Fibroblast of pulmonary artery (primary cell): ENCODE measurements around the gene PHC2.

Source experiments
- DNase-seq: peaks from one replicate; pipeline ENCODE4 v3.0.0-alpha.2; 2010; ENCODE audit warnings: low read depth
- H3K4me3 ChIP-seq: replicated peaks from 2 replicates; pipeline ENCODE4 v1.5.1; 2011; ENCODE audit warnings: low read depth, mild to moderate bottlenecking, control low read depth, low read length, moderate library complexity
- TF ChIP-seq, protein P1 (sequence below): IDR thresholded peaks from 2 replicates; pipeline ENCODE4 v1.5.1; 2011; ENCODE audit warnings: mild to moderate bottlenecking, control low read depth, low read length, inconsistent platforms; ENCODE audit errors: missing control alignments

Gene PHC2

DNA sequence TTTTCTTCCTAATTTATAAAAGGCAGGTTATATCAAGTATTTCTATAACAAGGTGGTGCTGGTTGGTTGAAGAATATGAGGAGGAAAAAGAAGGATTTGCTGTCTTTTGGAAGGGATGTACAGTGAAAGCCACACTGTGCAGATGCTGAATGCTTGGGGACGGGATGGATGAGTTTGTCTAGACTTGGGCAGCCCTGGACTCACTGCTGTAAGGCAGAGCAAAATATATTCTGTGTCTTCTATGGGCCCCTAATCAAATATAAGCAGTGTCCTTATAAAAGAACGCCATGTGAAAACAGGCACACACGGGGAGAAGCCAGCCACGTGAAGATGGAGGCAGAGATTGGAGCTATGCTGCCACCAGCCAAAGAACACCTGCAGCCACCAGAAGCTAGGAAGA lies 47.4 kb downstream of the PHC2 start:
- no peak for DNase-seq
- TF ChIP-seq, protein P1, sequence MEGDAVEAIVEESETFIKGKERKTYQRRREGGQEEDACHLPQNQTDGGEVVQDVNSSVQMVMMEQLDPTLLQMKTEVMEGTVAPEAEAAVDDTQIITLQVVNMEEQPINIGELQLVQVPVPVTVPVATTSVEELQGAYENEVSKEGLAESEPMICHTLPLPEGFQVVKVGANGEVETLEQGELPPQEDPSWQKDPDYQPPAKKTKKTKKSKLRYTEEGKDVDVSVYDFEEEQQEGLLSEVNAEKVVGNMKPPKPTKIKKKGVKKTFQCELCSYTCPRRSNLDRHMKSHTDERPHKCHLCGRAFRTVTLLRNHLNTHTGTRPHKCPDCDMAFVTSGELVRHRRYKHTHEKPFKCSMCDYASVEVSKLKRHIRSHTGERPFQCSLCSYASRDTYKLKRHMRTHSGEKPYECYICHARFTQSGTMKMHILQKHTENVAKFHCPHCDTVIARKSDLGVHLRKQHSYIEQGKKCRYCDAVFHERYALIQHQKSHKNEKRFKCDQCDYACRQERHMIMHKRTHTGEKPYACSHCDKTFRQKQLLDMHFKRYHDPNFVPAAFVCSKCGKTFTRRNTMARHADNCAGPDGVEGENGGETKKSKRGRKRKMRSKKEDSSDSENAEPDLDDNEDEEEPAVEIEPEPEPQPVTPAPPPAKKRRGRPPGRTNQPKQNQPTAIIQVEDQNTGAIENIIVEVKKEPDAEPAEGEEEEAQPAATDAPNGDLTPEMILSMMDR = no peak
- H3K4me3 ChIP-seq = no peak overlapping the region

DNA sequence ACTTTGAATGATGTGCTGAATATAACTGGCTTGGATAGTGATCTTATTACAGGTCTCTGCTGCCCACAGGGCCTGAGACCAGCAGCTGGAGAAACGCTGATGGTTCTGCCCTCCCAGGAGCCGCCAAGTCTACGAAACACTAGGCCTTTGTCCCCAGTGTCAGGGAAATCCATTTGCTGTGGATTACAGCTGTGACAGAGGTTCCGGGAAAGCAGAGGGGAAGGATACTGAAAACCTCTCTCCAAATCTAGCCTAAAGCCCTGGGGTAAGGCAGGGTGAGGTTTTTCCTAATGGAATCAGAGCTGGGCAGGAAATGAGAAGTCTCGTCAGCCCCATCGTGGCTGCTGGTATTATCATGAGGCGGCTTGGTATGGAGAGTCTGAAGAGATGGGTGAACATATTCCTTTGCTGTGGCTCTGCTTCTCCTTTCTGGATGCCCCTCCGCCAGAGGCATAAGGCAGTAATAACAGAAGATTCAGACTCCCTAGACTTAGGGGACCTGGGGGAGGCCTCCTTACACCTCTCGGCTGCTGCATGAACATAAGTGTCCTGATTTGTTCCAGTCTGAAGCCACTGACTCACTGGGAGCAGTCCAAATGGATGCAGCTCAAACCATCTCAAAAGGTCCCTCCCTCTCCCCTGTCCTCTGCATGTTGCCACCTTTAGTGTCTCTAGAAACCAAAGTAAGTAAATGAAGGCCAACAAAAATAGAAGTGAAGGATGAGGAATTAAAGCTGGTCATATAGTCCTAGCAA lies 48.1 kb downstream of the PHC2 start:
- TF ChIP-seq, protein P1 = no peak
- no peak for DNase-seq
- no peak overlapping the region for H3K4me3 ChIP-seq

DNA sequence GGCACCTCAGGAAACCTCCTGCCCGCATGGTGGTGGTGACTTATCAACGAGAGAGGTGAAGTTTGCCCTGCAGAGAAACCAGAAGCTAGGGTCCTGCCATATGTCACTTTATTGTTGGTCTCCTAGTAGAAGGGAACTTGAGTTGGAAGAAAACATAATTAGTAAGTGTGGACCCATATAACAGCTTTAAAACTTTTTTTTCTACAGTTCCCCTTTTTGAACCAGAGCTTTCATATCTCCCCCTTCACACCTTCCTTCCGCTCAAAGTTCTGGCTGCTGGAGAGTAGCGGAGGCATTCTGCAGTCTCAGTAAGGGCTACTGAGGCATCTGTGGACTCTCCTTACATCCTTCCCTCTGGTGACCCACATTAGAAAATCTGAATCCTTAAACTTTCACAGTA lies 48.9 kb downstream of the PHC2 start:
- no peak overlapping the region for H3K4me3 ChIP-seq
- DNase-seq = no peak
- TF ChIP-seq, protein P1 = no peak

DNA sequence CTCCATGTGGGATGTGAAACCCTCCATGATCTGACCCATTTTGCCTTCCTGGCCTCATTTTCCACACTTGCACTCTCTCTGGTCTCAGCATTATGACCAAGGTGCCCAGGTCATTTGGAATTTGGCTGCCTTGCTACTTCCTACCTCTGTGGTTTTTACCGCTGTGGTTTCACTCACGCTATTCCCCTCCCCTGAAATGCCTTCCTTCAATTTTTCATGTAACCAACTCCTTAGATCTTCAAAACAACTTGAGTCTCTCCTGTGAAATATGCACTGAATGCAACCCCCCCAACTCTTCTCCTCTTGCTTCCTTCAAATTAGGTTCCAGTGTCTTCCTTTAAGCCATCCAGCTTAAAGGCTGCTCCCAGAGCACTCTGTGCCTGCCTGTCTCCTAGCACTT lies 50.1 kb downstream of the PHC2 start:
- H3K4me3 ChIP-seq = no peak overlapping the region
- no peak for DNase-seq
- TF ChIP-seq, protein P1 = no peak

DNA sequence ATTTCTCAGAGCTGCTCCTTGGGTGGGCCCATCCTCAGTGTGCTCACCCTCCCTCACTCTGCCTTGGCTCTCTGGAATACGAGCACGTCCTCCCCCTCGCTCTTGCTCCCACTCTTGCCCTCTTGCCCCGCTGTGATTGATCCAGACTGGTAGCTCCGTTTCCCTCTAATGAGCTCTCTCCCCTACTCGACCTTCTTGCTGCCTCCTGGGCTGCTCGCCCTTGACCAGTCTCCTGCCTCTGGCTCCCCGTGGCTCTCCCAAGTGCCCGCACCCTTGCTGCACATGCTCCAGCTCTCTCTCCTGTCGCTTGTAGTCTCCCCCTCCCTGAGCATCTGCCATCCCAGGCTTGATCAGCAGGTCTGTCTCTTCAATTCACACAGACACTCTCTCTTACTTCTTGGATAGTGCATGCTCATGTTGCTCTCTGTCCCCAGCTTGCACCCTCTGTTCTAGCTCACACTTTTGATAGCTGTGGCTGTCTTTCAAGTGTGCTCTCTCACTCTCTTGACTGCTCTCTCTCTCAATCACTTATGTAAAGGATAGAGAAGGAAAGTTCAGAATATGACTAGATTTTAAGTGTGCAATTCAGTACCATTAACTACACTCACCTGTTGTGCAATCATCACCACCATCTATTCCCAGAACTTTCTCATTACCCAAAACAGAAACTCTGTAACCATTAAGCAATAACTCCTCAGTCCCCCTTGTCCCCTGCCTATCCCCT lies 51.1 kb downstream of the PHC2 start:
- H3K4me3 ChIP-seq = no peak overlapping the region
- TF ChIP-seq, protein P1 = no peak
- DNase-seq = no peak

DNA sequence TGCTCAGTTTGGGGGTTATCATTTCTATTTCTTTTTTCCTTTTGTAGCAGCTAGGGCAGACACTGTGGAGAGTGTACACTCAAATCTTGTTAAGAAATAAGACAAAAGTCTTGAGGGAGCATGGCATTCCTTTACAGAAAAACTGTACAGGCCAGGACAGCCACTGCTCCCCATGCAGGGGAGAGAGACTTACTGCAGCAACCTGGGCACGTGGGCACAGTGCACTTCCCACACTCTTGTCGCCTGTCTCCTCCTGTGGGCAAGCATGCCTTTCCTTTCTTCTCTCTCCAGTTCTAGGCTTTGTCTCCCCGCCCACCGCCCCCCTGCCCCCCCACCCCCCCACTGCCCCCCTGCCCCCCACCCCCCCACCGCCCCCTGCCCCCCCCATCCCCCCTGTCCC lies 51.9 kb downstream of the PHC2 start:
- H3K4me3 ChIP-seq = no peak overlapping the region
- DNase-seq = no peak
- TF ChIP-seq, protein P1 = no peak
